ENCODE results near the gene MYO16.
"Not testable (repeated sequence)": the region's sequence is repeated elsewhere in the genome, so short reads cannot be mapped to it uniquely, and the experiment has no call there.

Gene MYO16

DNA sequence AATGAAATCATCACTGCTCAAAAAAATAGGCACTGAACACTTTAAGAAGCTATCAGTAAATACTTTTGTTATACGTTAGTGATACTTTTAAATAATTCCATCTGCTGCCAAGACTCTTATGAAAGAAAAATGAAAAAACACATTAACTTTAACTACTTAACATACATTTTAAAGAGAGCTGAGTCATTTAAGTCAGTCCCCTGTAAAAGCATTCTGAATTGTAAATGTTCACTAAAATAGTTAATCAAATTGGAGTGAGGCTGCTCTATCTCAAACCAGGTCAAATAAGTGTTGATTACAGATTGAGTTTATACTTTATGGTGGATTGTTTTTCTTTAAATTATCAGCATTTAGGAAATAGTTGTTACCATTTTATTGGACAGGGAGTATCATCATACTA, 274.2 kb downstream of the MYO16 start:
- DNase-seq, result no peak

DNA sequence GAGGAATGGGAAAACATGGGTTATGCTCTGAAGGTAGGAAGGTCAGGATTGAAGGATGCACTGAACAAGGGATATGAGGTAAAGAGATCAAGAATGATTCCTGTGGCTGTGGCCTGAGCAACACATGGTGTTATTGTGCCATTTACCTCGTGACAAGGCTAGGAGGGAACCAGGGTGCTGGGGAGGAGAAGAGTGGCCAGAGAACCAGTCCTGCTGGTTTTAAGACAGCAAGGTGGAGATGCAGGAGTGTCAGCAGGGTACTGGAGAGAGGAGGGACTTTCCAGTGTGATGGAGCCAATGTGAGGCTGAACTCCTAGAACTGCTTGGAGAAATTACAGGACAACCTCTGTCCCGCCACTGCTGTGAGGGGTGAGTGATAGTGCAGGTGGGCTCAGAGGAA, 282.4 kb downstream of the MYO16 start:
- DNase-seq, result no peak

DNA sequence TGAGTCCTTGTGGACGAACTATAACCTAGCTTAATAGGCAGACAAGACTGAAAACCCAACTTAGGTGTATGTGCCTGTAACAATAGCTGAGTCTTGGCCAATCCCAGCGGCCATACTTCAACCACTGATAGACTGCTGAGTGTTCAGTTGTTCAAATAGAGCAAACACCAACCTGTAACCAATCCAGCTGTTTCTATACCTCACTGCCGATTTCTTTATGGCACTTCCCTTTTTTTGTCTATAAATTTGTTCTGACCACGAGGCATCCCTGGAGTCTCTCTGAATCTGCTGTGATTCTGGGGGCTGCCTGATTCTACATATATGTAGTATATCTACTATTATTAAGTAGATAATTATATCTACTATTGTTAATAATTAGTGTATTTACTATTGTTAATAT, 284.3 kb downstream of the MYO16 start:
- not testable (repeated sequence) for DNase-seq

DNA sequence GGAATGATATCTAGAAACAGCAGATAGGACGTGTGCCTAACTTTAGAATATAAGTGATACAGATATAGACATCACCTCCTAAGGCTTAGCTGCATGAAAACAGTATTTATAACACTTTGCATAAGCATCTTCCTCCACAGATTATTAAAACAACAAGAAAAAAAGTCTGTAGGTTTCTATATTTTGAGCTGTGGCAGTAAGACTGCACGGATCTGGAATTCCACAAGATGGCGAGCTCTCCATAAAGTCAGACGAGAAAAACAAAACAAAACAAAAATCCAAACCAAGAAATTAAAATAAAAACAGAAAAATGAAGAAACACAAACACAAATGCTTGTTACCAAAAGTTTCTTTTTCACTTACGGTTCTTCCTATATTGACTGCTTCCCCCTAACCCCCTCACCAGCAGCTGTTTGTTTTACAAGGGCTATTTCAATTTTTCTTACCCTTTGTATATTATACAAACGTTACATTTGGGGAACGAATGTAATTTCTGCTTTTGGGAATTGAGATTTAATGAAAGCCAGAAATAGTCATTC, 285.8 kb downstream of the MYO16 start:
- DNase-seq, result no peak

DNA sequence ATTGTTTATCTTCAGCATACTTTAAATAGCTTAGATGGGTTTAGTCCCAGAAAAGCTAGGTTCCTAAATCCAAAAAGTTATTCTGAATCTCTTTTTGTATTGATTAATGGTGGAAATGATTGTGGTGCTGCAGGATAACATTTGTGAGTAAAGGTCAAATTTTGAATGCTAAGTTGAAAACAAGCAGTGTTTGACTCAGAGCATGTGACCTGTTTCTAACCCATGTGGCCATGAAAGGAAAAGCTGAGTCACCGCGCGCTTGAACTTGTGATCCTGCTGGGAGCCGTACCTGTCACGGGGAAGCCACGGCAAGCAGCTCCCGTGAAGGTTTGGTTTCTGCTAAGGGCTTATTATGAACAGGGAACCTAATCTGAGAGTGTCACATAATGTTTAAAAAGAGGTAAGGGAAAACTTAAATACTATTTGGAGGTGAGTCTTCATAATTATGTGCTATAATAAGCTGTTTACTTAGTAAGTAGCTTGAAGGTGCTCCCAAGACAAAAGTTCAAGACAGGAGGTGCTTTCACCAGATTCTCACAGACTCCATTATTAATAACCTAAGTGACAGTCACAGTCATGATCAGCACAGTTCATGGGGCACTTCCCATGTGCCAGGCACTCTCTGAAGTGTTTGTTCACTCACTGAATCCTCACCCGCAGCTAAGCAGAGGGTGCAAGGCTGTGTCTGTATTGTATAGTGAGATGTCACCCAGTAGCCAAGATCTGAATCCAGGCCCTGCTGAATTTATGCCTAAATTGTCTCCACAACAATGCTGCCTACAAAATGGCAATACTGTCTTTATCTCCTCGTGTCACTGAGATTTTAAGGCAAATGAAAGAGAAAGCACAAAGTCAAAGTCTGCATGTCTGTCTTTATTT, 286.5 kb downstream of the MYO16 start:
- DNase-seq, result peak; percentile 37

DNA sequence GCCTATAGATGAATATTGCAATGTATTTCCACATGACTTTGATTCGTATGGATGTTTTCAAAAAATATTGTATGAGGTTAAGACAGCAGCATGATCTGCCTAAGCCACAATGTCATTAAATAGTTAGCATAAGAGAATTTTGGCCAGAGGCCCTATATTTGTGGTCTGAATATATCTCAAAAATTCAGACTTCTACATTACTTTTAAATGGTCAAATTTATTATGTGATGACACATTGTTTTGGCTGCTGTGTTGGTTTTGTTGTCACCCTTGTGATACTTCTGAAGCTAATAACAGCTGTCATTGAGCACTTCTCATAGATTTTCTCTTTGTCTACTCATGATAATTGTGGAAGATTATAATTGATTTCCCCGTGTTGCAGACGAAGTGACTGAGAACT, 288.2 kb downstream of the MYO16 start:
- DNase-seq, result no peak

DNA sequence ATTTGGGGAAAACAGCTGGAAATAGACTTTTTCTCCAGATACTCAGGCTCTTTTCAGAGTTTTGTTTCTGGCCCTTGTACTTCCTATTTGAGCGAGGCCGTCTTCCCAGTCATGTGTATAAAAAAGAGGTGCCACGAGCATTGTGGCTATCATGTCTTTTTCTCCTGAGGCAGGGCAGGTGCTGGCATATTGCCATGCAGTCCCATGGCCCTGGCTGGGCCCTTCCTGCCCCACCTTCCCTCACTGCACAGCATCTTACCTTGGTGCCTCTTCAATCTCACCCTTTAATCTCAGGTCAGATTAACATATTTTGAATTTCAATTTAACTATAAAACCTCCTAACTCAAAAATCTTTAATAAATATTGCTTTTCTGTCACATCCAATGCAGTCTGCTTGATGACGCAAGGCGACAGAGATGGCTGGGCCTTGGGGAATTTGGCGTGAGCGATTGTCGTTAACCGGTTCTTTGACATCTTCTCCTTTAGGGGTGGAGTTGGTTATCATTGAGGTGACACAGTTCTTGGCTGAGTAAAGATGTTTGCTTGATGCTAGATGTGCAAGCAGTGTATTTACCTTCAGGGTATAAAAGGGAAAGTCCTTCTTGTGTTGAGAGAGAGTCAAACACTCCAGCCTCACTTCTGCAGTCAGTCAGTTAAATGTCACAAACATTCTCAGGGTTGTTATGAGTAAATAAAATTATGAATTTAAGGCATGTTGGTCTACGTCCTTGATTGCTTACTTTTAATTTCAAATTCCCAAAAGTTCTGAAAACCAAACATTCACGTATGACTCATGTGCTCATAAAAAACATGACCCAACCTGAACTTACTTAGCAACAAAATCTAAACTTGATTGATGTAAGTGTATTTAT, 289.9 kb downstream of the MYO16 start:
- DNase-seq, result no peak

DNA sequence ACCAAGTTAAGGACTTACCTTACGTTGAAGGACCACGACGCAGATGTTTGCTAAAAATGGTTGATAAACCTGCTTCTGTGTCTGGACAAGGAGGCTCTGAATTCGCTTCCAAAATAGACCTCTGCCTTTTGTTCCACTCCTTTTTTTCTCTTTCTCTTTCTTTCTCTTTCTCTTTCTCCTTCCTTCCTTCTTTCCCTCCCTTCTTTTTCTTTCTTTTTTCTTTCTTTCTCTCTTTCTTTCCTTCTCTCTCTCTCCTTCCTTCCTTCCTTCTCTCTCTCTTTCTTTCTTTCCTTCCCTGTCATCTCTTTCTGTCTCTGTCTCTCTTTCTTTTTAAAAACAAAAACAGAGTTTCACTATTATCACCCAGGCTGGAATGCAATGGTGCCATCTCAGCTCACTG, 290.7 kb downstream of the MYO16 start:
- DNase-seq, result no peak

DNA sequence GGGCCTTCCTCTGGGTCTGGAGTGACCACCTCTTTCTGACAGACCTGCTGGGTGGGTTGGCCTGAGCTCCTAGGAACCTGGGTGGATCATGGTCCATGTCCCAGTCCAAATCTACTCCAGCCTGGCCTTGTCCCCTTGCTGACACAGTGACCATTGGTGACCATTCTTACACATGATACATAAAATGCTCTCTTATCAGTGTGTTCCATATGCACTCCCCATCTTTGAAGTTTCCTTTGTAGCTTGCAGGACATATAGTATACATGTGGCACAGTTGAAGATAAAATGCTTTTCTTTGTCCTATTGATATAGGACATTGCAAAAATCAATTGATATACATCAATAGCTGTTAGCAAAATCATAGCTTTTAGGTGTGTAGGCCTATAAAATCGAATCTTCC, 291.8 kb downstream of the MYO16 start:
- no peak for DNase-seq

DNA sequence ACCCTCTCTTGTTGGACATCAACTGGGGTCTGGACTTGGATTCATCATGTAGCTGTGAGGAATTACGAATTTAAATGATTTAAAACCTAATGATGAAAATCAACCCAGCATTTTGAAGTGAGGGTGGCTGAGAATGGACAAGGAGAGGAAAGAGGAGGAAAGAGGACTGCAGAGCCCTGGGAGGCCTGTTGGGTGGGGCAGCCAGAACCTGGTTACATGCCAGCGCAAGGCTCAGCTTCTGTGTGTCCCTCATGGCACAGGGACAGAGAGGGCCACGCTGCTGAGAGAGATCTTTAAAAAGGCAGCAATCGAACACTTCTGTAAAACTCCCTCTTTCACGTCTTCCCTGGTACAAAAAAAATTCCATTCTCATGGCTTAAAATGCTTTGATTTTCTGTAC, 292.7 kb downstream of the MYO16 start:
- DNase-seq, result no peak

DNA sequence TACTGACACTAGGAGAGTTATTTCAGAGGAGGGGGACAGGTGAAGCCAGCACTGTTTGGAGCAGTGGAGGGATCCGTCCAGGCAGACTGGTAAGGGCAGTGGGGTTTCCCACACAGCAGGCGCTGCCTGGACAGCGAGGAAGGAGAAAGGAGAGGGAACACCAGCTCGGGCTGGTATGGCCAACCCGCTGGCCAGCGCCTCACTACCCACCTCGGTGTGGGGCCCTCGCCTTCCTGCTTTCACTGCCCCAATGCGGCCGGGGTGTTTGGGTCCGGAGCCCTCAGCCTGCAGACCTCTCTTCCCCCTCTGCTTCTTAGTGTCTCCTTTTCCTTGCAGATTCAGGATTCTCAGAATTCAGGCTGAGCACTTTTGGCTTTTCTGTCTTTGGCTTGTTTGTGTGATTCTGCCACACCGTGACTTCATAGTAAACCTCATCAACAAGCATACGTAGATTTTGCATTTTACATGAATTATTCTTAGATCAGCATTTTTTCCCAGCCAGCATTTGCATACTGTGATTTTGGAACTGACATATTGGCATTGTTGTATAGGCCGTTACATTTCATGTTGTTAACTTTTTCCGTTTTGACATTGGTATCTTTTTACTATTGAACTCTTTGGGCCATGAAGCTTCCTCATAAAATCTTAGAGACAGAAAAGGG, 294.1 kb downstream of the MYO16 start:
- DNase-seq, result no peak

DNA sequence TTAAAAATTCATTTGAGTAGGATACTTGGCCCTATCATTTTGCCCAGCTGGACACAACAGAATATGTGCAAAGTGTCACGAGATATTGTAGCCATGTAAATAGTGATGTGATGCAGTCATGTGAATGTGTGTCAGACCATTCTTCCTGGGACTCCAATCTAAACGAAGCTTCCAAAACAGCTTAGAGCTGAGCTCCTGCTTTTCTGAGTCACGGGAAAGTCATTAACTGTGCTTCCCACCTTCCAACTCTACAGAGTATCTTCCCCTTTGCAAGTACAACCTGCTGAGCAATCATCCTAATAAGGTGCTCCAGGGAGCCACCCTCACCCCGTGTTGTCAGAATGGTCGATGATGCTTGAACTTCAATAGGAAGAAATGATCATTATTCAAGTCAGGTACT, 294.7 kb downstream of the MYO16 start:
- DNase-seq, result no peak

DNA sequence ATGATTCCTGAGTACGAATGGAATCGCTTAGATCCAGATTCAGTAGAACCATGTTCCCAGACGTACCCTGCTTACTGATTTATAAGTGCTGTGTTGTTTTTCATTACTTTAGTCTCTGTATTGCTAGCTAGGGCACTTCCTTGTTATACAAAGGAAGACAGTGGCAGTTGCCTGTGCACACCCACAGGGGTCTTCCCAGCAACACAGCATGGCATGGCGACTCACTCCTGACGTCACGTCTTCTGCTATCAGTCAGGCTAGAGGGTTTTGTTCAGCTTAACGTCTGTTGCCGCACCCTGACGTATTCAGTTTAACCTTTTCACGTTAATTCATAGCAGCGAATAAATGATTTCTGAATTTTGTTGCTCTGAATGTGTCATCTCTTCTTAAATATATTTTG, 295.1 kb downstream of the MYO16 start:
- DNase-seq, result no peak

DNA sequence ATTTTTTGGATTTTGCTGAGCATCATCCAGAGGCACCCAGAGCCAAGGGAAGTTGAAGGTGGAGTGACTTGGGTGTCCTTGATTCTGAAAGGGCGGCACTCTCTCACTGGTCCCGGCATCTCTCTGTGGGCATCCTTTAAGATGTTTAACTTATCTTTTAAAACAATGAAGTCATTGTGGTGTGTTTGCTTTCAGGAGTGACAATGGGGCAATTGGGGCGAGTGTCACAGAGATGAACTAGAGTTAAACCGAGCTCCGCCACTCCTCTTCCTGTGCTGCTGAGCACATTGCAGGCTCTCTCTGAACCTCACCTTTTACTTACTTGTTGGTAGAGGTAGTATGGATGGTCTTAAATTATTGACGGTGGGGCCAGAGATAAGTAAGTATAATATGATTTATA, 295.7 kb downstream of the MYO16 start:
- no peak for DNase-seq

DNA sequence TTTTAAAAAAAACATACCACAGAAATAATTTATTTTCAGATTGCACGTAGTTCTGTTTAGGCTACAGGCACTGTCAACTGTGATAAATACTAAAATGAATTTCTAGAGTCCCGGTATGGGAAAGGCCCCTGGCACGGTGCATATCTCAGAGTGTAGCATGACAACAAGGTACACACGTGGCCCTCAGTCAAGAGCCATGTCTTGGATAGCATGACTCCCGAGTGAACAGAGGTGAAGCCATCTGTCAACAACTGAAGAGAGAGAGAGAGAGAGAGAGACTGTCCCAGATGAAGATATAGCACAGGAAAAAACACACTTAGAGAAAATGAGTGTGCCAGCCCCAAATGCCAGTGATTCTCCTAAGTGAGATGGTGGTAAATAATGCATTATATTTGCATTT, 297.5 kb downstream of the MYO16 start:
- no peak for DNase-seq

DNA sequence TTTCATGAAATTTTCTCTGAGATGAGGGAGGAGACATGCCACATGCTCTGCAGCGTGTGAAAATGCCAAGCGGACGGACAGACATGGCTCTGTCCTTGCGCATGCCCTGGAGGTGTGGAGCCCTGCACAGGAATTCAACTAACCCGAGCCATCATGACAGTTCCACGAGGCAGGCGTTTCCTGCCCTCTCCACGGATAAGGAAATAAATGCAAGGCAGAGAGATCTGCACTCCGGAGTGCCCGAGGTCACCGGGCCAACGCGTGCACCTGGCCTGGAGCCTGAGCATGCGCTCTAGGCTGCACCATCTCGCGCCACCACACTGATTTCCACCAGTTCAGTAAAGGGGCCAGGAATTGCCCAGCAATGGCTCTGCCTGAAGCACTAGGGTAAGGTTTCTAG, 298.2 kb downstream of the MYO16 start:
- no peak for DNase-seq

DNA sequence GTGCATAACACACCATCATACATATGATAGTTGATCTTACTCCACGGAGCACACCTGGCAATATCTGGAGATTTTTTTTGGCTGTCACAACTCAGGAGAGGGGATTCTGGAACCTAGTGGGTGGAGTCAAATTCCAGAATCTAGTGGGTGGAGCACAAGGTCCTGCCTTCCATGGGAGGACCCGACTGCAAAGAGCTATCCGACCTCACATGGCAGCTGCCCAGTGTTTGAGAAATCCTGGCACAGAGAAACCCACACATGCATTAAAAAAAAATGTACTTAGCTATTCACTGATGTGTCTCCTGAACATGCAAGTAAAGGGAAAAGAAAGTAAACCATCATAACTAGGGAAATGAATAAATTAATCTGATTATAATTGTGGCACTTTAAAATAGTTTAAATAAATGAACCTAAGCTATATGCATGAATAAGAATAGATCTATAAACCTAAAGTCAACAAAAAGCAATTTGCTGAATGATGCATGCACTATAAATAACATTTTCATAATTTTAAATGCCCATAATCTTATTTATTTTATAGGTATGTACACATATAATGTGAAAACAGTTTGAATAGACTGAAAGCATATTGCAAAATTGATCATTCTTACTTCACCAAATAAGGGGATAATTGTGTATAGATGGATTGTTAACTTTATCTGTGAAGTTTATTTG, 300.3 kb downstream of the MYO16 start:
- DNase-seq, result no peak

DNA sequence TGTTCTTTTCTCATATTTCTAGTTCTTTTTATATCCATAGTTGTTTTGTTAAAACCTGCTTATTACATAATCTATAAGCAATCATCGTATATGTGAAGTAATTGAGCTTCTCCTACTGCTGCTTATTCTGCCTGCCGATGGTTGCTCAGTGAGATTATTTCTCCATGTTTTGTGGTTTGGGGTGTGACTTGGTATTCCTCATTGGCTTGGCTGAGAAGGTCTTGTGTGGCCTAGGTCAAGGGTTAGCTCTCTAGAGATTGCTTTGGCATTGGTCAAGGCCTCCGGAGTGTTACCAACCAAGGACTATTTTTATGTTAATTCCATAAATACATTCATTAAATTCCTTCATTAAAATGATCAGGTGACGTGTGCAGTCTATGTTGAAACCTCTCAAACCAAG, 302.8 kb downstream of the MYO16 start:
- no peak for DNase-seq

DNA sequence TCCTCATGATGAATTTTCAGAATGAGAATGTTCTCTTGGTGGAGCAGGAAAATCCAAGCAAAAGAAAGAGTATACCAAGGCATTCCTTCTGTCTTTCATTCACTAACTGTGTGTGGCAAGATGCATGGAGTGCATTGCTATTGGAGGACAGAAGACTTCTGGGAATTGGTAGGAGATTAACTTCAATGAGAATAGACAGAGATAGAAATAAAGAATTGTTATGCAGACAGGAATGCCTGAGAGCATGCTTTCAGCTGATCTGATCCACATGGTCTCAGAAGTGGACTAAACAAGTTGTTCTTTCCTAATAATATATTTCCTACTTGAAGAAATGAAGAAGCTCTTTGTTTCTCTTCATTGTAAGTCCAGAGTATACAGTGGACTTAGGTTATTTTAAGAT, 303.6 kb downstream of the MYO16 start:
- no peak for DNase-seq

DNA sequence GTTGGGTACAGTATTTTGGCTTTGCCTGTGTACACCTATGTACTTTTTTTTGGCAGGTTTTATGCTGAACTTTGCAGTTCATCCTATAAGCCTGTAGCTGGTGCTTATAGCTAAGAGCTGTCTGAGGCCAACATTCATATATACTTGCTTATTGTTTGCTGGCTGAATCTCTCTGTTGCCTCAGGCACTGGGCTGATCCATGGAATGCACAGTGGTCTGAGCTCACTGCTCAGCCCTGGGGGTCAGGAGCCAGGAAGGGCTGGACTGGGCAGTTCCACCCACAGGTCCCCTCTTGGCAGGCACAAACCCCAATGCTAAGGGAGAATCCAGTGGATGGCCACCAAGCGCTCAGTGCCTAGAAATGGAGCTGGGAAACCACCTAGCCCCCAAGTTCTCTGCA, 308.7 kb downstream of the MYO16 start:
- no peak for DNase-seq

DNA sequence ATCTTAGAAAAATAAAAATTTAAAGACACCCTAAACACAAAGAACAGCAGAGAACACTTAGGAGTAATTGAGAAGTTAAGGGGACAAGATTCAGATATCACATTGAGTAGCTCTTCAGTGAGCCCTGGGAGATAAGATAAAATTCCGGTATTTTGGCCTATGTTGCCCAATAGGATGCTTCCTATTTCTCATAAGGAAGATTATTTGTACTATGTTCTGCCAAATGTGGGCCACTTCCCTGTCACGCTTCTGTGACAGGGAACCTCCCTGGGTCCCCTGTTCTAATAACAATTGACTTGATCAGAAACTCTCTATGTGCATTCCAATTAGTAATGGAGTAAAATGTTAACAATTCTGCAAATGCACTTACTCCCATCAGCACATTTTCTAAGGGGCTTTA, 310.7 kb downstream of the MYO16 start:
- DNase-seq, result no peak

DNA sequence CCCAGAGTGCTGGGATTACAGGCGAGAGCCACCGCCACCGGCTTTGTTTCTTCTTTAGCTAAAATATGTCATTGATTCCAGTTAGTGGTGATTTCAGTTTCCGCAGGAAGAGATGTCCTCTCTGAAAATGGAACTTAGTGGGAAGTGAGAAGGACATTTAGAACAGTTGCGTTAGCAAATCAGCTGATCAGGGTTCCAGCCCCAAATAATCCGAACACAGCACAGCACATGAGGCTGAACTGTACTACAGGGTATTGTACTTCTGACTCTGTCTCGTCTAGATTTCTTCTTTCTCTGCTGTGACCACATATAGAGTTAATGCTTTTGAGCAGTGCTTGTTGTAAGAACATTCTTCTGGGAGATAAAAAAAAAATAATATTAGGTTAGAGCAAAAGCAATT, 314.4 kb downstream of the MYO16 start:
- DNase-seq, result no peak

DNA sequence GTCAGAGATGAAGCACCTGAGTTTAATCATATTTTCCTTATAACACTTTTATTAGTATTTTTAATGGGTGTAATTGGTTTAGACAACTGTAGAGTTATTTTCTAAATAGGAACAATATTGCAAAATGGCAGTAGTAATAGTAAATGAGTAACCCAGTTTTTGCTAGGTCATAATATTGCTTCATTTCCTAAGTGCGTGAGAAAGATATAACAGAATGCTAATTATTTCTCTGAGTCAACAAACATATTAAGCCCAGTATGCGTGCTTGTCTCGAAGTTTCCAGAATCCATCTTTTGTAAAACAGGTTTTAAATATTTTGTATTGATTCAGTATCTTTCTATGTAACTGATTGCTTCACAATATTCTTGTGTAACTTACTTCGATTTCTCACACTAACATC, 315.3 kb downstream of the MYO16 start:
- no peak for DNase-seq
